GM12892 (cell line): ENCODE data around the gene BICC1.

Source experiments
- DNase-seq: peaks from one replicate; pipeline ENCODE4 v3.0.0; 2011; ENCODE audit not compliant: insufficient read length
- FAIRE-seq: peaks from 2 replicates; lab custom pipeline; 2011; peaks lifted over from hg19 to GRCh38; lab: Jason Lieb, UNC
- POLR2A ChIP-seq: IDR thresholded peaks from 2 replicates; pipeline ENCODE4 v1.6.1; 2011; ENCODE audit warnings: low read depth, low read length, control low read depth
- POLR2AphosphoS5 ChIP-seq: IDR thresholded peaks from 2 replicates; pipeline ENCODE4 v1.6.1; 2011; ENCODE audit warnings: low read depth, low read length, control low read depth
- TAF1 ChIP-seq: IDR thresholded peaks from 2 replicates; pipeline ENCODE4 v1.6.1; 2011; ENCODE audit warnings: low read depth, mild to moderate bottlenecking, control low read depth, low read length, borderline replicate concordance

Gene BICC1

DNA sequence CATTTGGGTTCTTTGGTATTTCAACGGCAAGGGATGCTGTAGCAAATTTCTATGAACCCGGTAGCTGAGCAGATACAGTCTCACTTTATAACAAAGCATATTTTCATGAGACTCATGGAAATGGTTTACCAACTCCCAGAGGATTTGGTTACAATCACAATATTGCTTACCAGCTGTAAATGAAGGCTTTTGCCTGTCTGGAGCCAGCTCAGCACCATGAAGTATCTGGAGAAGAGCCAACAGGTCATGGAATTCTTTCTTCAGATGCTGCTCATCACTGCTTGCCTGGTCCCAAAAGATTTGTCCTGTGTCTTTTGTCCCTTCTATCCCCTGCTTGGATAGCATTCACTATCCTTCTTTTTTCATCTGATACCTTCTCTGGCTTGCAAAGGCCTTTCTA lies 346.9 kb downstream of the BICC1 start:
- DNase-seq, result no peak
- FAIRE-seq, result no peak
- no peak for TF ChIP-seq POLR2AphosphoS5
- TF ChIP-seq TAF1, result no peak
- no peak for TF ChIP-seq POLR2A

DNA sequence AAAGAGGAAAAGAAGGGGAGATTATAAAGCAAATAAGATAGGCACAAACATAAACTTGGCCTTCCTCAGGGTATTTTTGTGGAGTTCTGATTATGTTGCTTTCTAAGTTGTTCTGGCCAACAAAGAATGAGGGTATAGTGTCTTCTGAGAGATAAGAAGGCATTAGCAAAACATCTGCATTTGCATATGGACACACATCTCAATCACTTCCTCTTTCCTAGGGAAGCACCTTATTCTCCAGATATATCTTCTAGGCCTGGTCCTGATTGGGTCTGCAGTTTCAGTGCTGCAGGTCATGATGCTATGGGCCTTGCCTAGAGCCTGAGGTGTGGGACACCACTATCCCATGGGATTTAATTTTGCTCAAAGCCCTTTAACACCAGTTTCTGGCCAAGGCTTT lies 355.0 kb downstream of the BICC1 start:
- FAIRE-seq, result no peak
- no peak for TF ChIP-seq TAF1
- no peak for TF ChIP-seq POLR2AphosphoS5
- TF ChIP-seq POLR2A, result no peak
- no peak for DNase-seq

DNA sequence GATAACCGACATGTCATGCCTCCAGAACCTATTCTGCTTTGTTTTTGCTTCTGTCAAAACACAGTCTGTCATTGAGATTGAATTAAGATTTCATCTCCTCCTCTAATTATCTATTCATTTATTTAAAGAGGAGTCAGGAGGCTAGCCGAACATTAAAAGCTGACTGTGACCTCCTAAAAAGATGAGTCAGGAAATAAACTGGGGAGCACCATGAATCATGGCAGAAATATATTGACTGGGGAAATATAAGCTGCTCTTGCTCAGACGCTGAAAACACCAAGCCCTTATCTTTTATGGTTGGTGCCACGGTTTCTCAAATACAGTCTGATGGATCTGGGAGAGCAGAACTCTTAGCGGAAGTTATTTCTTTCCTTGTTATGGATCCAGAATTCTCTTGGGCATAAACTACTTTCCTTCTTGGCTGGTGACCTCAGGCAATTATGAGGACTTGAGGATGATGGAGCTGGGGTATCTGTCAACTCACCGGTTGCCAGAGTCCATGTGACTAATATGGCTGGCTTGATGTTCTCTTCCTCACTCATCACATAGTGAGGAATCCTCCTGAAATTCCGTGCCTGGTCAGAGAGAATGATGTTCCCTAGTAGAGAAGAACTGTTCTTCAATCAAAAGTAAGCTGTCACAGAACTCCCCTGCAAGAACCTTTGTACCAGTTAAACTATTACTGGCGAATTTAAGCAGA lies 356.2 kb downstream of the BICC1 start:
- TF ChIP-seq TAF1 (no peak), POLR2A (no peak), POLR2AphosphoS5 (no peak)
- no peak for DNase-seq
- no peak for FAIRE-seq

DNA sequence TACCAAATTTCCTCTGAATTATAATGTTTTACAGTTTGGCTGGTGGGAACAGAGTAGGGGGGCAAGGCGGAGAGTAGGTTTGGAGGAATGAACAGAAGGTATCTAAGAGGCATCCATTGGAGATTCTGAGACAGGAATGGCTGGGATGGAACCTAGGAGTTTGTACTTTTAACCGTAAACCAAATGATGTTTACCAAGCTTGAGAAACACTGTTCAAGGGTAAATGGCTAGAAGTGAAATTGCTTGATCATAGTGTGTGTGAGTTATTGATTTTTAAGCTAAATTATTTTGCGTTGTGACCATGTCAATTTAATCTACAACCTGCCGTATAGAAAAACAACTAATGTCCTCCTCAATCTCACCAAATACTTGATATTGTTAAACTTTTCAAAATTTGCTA lies 357.4 kb downstream of the BICC1 start:
- FAIRE-seq, result no peak
- no peak for DNase-seq
- no peak for TF ChIP-seq TAF1
- TF ChIP-seq POLR2AphosphoS5, result no peak
- no peak for TF ChIP-seq POLR2A

DNA sequence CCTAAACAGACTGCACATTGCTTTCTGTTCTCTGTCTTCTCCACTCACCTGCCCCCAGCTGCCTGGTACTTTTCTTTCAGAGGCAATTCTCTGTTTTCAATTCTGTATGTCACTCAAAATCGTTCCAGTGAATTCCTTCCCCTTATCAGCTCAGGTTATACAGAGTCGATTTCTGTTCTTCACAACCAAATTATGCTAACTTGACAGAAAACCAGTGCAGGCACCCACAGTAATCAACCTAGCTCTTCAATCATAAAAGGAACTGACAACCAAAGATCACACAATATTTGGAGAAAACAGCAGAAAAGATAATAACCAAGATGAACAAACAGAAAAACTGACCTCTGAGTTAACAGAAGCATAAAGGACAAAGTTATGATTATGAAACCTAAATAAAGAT lies 360.5 kb downstream of the BICC1 start:
- no peak for TF ChIP-seq TAF1
- no peak for TF ChIP-seq POLR2AphosphoS5
- no peak for TF ChIP-seq POLR2A
- FAIRE-seq (no peak), DNase-seq (no peak)
